Testis (tissue), 3 donors: ENCODE measurements around the gene MS4A6E. TPM values are rescaled to one million over a fixed set of nuclear protein-coding genes. Genes with fewer than 3 reads are reported as not detected.

Experiments
- DNase-seq: peaks from one replicate; pipeline ENCODE4 v3.0.0-alpha.2; 2019
- H3K27ac ChIP-seq, 2 donors: fragments of 200-600 bp; sonication (generic); one replicate each; pipeline ENCODE4 v1.5.1; 2019
- H3K27me3 ChIP-seq: fragments of 200-600 bp; sonication (generic); one replicate; pipeline ENCODE4 v1.5.1; 2019
- H3K36me3 ChIP-seq: fragments of 200-600 bp; sonication (generic); one replicate; pipeline ENCODE4 v1.5.1; 2017; ENCODE audit warnings: low read depth; ENCODE audit errors: missing control alignments
- H3K4me1 ChIP-seq: fragments of 200-600 bp; sonication (generic); one replicate; pipeline ENCODE4 v1.5.1; 2019
- H3K4me3 ChIP-seq, 2 donors: fragments of 200-600 bp; sonication (generic); one replicate each; pipeline ENCODE4 v1.5.1; 2017 to 2019
- H3K9me3 ChIP-seq: fragments of 200-600 bp; sonication (generic); one replicate; pipeline ENCODE4 v1.5.1; 2017
- CTCF ChIP-seq, 3 experiments: fragments of 450-650 bp in 2 of 3; fragments of 200-600 bp in 1 of 3; sonication (generic) in 1 of 3; IDR thresholded peaks; one replicate each; pipeline ENCODE4 v1.5.1; 2016 to 2019; ENCODE audit warnings: antibody characterized with exemption in 3 of 3, mild to moderate bottlenecking in 2 of 3, moderate library complexity in 1 of 3
- POLR2A ChIP-seq: fragments of 450-650 bp; IDR thresholded peaks from one replicate; pipeline ENCODE4 v1.6.1; 2017; ENCODE audit warnings: antibody characterized with exemption, mild to moderate bottlenecking, moderate library complexity
- intact Hi-C: fragments of 100-400 bp; cut with DNase I; formaldehyde crosslinking; loops from one replicate; pipeline ENCODE4 v1.15.1; 2023; ENCODE audit warnings: low total_unique reads
- polyA plus RNA-seq: library from polyadenylated mRNA; stranded (reverse); fragments of 350-450 nt; fragmentation: Illumina TruSeq; extraction: RNeasy Lipid Tissue Mini Kit (QIAGEN cat#74804); gene quantifications from one replicate; pipeline ENCODE4 v1.2.3, GENCODE V29; 2014; ENCODE audit warnings: low read depth, low replicate concordance; ENCODE audit not compliant: insufficient read depth
- total RNA-seq, 2 donors: library from RNA; depleted of rRNA; stranded (reverse); fragments of >200 nt; gene quantifications; one replicate each; pipeline ENCODE4 v1.2.3, GENCODE V29; 2016

Gene MS4A6E
- total and polyA plus RNA-seq, 3 donors from 2014 or later, result 31.4 to 167 (median 75.4) TPM

GRCh38 chr11:60390419-60390818 lies 63.4 kb downstream of the MS4A6E start:
- no peaks in the 10 kb centered on the region for H3K36me3 ChIP-seq
- no peak overlapping the region for H3K27ac ChIP-seq
- no peak overlapping the region for H3K4me3 ChIP-seq
- H3K4me1 ChIP-seq, result no peaks in the 10 kb centered on the region
- intact Hi-C loops, result no loop called here
- H3K27me3 ChIP-seq, result no peaks in the 10 kb centered on the region
- TF ChIP-seq POLR2A (no peak), CTCF (IDR thresholded peaks at IDR 0.05) (no peak)
- H3K9me3 ChIP-seq, result no peaks in the 10 kb centered on the region
- DNase-seq, result no peak

Other genes starting within 250 kb of the MS4A6E start
- 1 to 10 TPM in 1 of 2 donors, under 1 TPM in 1; 0.39 to 2.6 TPM for gene MS4A2, start 238.6 kb upstream of the MS4A6E start, total RNA-seq
- 2.0 TPM for gene MS4A2, start 238.6 kb upstream of the MS4A6E start, polyA plus RNA-seq
- 10 to 100 TPM in 1 of 2 donors, 1 to 10 TPM in 1; 6.1 to 21.6 TPM for gene MS4A6A, start 144.2 kb upstream of the MS4A6E start, total RNA-seq
- gene MS4A6A, start 144.2 kb upstream of the MS4A6E start, polyA plus RNA-seq, result 49.5 TPM
- gene MS4A4E, start 84.1 kb upstream of the MS4A6E start, total RNA-seq, result 1 to 10 TPM; 3.8 to 4.6 TPM
- 1.3 TPM for gene MS4A4E, start 84.1 kb upstream of the MS4A6E start, polyA plus RNA-seq
- gene MS4A4A, start 46.6 kb upstream of the MS4A6E start, total RNA-seq, result 10 to 100 TPM in 1 of 2 donors, 1 to 10 TPM in 1; 2.0 to 11.0 TPM
- 11.4 TPM for gene MS4A4A, start 46.6 kb upstream of the MS4A6E start, polyA plus RNA-seq
- 10 to 100 TPM in 1 of 2 donors, 1 to 10 TPM in 1; 5.7 to 11.9 TPM for gene MS4A7, start 51.3 kb downstream of the MS4A6E start, total RNA-seq
- gene MS4A7, start 51.3 kb downstream of the MS4A6E start, polyA plus RNA-seq, result 8.9 TPM
- 100 to 1,000 TPM in 1 of 2 donors, 10 to 100 TPM in 1; 32.7 to 154 TPM for gene MS4A14, start 69.2 kb downstream of the MS4A6E start, total RNA-seq
- gene MS4A14, start 69.2 kb downstream of the MS4A6E start, polyA plus RNA-seq, result 127 TPM
- 10 to 100 TPM; 17.9 to 48.1 TPM for gene MS4A5, start 102.3 kb downstream of the MS4A6E start, total RNA-seq
- gene MS4A5, start 102.3 kb downstream of the MS4A6E start, polyA plus RNA-seq, result 71.6 TPM
- gene MS4A1, start 128.6 kb downstream of the MS4A6E start, total RNA-seq, result 1 to 10 TPM in 1 of 2 donors, under 1 TPM in 1; 0.43 to 4.0 TPM
- 2.8 TPM for gene MS4A1, start 128.6 kb downstream of the MS4A6E start, polyA plus RNA-seq
- gene MS4A12, start 165.5 kb downstream of the MS4A6E start, total RNA-seq, result under 1 TPM; 0.71 to 0.74 TPM
- 0.33 TPM for gene MS4A12, start 165.5 kb downstream of the MS4A6E start, polyA plus RNA-seq
- under 1 TPM in 1 of 2 donors, not detected in 1; 0.55 TPM for gene MS4A13, start 188.1 kb downstream of the MS4A6E start, total RNA-seq
- gene MS4A13, start 188.1 kb downstream of the MS4A6E start, polyA plus RNA-seq, result 7.0 TPM